NB4 (cell line): ENCODE measurements around the gene RDH5.

Experiments used
- DNase-seq: peaks from one replicate; pipeline ENCODE4 v3.0.0; 2010; ENCODE audit warnings: low read depth
- H3K4me3 ChIP-seq: one replicate; pipeline ENCODE4 v1.5.1; 2011; ENCODE audit warnings: mild to moderate bottlenecking, low read depth, low read length, moderate library complexity
- CTCF ChIP-seq: IDR thresholded peaks from one replicate; pipeline ENCODE4 v1.5.1; 2012; ENCODE audit warnings: low read depth, low read length
- MAX ChIP-seq: IDR thresholded peaks from 2 replicates; pipeline ENCODE4 v1.6.1; 2011; ENCODE audit warnings: low read depth, low read length
- MYC ChIP-seq: IDR thresholded peaks from 2 replicates; pipeline ENCODE4 v1.6.1; 2011; ENCODE audit warnings: low read depth, low read length
- POLR2A ChIP-seq: IDR thresholded peaks from 2 replicates; pipeline ENCODE4 v1.6.1; 2011; ENCODE audit warnings: mild to moderate bottlenecking; ENCODE audit not compliant: insufficient read length; ENCODE audit errors: extremely low read depth

Gene RDH5

DNA sequence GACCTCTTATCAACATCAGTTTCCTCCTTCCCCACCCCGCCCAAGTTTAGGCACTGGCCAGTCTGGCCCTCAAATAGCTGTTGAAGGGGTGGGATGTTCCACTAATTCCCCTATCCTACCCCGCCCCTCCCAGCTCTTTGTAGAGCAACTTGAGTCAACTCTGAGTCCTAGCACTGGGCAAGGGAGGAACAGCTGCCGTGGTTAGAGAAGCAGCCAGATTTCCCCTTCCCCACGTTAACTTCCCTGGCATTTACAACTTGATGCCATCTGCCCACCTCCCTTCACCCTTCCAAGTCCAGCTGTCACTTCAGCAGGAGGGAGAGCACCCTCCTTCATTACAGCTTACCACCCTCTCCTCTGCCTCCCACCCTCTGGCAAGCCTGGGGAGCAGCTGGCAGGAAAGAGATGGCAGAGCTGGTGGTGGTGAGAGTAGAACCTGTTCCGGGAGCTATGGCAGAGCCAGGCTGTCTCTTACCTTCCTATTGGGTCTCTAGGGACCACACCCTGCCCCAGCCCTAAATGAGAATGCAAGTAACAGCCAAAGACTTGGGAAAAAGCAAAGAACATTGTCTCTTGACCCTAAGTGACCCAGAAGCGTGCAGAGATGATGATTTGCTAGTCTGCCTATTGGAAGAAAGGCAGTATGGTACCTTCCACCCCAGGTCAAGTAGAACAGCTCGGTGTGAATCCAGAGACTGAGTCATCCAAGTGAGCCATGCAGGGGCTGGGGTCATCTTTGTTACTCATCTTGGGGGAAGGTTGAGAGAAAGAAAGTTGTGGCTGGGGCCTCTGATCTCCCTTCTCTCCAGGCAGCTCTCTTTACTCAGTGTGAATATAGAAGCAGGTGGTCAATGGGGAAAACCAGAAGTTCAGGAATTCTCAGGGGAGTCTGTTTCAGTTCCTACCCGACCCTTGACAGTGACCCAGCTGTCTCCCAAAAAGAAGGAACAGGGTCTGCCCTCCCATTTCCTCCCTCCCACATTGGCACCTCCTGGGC is 2.9 kb upstream of the RDH5 start:
- H3K4me3 ChIP-seq: peak overlapping the region; percentile 77
- no peak for TF ChIP-seq CTCF
- TF ChIP-seq MAX: no peak
- TF ChIP-seq MYC: no peak
- DNase-seq: peak; percentile 51

DNA sequence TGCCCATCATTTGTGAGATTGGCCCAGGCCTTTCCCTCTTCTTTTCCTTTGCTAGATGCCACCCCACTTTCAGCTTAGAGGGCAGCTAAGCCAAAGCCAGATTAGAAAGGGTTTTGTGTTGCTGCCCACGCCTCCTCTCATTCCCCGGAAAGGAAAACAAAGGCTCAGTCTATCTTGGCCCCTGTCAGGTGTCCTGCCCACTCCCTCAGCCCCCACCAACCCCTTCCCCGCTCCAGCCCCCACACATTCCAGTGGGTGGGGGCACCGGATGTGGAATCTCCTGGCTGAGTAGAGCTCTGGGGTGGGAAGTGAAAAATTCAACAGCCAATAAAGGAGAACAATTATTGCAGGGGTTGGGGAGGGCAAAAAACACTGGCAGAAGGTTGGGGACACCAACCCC is 2.2 kb upstream of the RDH5 start:
- no peak overlapping the region for H3K4me3 ChIP-seq
- DNase-seq: no peak
- TF ChIP-seq MYC: no peak
- TF ChIP-seq POLR2A: no peak
- TF ChIP-seq MAX: no peak
- no peak for TF ChIP-seq CTCF

DNA sequence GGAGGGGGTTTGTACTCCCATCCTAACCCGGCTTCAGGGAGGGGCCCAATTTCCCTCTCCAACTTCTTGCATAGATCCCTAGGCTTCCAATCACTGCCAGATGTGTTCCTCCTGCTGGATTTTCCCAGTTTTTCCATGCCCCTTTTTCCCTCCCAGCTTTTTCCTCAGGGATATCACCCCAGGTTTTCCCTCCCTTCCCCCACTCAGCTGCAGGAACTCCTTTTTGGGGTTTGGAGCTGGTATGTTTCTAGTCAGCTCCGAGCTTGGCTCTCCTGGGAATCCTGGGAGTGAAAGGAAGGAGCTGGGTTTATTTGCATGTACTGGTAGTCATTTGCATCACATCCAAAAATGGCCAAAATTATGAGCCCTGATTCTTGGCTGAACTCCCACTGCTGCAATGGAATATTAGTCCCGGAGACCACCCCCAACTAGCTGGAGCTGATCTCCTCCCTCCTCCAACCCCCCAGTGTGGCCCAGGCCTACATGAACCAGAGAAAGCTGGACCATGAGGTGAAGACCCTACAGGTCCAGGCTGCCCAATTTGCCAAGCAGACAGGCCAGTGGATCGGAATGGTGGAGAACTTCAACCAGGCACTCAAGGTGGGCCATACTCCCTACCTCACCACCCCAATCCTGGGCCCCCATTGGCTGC is 1.4 kb upstream of the RDH5 start:
- no peak for TF ChIP-seq MYC
- no peak for TF ChIP-seq MAX
- no peak for TF ChIP-seq POLR2A
- TF ChIP-seq CTCF: no peak
- no peak for DNase-seq
- H3K4me3 ChIP-seq: no peak overlapping the region

DNA sequence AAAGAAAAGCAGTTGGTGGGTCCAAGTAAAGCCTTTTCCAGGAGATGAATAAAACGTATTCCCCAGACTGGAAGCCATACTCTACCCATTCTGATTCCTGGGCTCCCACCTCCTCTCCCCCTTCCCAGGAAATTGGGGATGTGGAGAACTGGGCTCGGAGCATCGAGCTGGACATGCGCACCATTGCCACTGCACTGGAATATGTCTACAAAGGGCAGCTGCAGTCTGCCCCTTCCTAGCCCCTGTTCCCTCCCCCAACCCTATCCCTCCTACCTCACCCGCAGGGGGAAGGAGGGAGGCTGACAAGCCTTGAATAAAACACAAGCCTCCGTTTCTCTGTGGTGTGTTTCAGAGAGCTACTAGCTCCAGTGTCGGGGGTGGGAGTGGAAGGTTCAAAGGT is 822 bp upstream of the RDH5 start:
- TF ChIP-seq CTCF: no peak
- TF ChIP-seq MYC: no peak
- TF ChIP-seq POLR2A: no peak
- no peak for TF ChIP-seq MAX
- DNase-seq: no peak
- no peak overlapping the region for H3K4me3 ChIP-seq

DNA sequence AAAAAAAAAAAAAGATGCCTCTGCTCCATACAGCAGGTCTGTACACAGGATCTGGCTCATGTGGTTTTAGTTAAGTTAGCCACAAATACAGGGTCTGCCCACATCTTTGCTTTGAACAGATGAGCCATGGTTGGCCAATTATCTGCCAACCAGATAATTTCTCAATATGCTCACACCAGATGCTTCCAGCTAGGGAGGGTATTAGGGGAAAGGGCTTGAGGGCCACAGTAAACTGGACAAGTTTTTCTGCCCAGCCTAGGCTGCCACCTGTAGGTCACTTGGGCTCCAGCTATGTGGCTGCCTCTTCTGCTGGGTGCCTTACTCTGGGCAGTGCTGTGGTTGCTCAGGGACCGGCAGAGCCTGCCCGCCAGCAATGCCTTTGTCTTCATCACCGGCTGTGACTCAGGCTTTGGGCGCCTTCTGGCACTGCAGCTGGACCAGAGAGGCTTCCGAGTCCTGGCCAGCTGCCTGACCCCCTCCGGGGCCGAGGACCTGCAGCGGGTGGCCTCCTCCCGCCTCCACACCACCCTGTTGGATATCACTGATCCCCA is 776 bp downstream of the RDH5 start:
- DNase-seq: peak; percentile 93
- TF ChIP-seq CTCF (peak; percentile 58), POLR2A (no peak)

More for the DNA sequence above, 776 bp downstream of the RDH5 start:
- H3K4me3 ChIP-seq: no peak overlapping the region
